ENCODE results near the gene ALDH1A3. TPM values are rescaled to one million over a fixed set of nuclear protein-coding genes. Genes with fewer than 3 reads are reported as not detected.
A peak's percentile ranks its signal among the peaks of the same experiment; 100 is the strongest.

The ALDH1A3 gene
- total RNA-seq, 2 experiments from 2014 or later = not detected

DNA sequence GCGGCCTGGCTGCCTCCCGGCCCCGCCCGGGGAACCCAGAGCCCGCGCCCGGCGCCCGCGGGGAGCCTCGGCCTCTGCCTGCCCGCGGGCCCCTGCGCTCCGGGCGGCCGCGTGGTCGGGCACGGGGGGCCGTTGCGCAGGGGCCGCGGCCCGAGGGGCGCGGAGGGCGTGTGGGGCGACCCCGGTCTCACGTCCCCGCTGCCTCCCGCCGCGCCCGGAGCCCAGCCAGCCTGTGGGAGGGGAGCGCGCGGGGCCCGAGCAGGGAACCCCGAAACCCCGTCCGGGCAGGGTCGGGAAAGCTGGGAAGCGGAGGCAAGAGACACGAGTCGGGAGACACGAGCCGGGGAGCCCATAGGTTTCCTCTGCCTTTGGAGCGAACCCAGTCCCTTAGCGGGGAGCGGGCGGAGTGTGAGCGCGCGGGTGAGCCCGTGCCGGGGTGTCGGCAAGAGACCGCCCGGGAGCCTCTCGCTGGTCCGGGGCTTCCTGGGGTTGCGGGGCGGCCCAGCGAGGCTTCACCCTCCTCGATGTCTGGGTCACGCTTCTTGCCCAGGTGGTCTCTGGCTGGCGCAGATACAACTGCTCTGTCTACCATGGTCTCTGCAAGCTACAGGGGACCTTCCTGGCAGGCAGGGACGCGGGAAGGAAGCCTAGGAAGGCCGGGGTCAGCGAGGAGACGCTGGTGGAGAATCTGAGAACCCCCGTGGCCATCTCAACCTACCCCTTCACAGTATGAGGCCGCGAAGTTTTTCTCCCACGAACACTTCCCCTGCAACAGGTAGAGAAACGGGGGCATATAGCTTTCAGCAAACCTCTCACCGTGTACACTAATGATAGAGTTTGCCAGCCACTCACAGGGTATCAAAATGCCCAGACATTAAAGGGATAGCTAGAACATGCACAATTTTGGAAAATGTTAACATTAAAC is 40.1 kb downstream of the ALDH1A3 start:
- no peaks in the 10 kb centered on the region for H3K36me3 Mint-ChIP-seq (ENCODE audit: low read depth)
- POLR2A ChIA-PET = no interaction called here
- H3K27ac ChIP-seq (ENCODE audit: low read depth in 1 of 2, low read length in 2 of 2) = no peak overlapping the region
- H3K36me3 ChIP-seq (ENCODE audit: insufficient read depth, low read length) = no peaks in the 10 kb centered on the region
- peaks cover 5% of the 10 kb centered on the region for H3K4me1 Mint-ChIP-seq (ENCODE audit: low read depth)
- peak in 1 of 14 experiments; percentile 16 for DNase-seq
- peak; percentile 25 for ATAC-seq (ENCODE audit: poor library complexity)
- H3K9me3 ChIP-seq (ENCODE audit: control insufficient read depth in 1 of 2, insufficient read depth in 1 of 2, low read length in 2 of 2) = peaks cover 0 to 9% of the 10 kb centered on the region in 2 experiments
- CTCF ChIA-PET = interaction anchor here (3.5 kb wide), 1 partner anchor 88 kb away, joined by 20 read pairs; no protein-coding TSS in a partner anchor
- TF ChIP-seq, protein P1, sequence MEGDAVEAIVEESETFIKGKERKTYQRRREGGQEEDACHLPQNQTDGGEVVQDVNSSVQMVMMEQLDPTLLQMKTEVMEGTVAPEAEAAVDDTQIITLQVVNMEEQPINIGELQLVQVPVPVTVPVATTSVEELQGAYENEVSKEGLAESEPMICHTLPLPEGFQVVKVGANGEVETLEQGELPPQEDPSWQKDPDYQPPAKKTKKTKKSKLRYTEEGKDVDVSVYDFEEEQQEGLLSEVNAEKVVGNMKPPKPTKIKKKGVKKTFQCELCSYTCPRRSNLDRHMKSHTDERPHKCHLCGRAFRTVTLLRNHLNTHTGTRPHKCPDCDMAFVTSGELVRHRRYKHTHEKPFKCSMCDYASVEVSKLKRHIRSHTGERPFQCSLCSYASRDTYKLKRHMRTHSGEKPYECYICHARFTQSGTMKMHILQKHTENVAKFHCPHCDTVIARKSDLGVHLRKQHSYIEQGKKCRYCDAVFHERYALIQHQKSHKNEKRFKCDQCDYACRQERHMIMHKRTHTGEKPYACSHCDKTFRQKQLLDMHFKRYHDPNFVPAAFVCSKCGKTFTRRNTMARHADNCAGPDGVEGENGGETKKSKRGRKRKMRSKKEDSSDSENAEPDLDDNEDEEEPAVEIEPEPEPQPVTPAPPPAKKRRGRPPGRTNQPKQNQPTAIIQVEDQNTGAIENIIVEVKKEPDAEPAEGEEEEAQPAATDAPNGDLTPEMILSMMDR (IDR thresholded peaks at IDR 0.05) = no peak
- H3K27me3 Mint-ChIP-seq = peaks cover 79% of the 10 kb centered on the region
- peak overlapping the region; percentile 56 for H3K4me3 Mint-ChIP-seq
- no peak overlapping the region for H3K27ac Mint-ChIP-seq
- peaks cover 18% of the 10 kb centered on the region for H3K4me1 ChIP-seq (ENCODE audit: insufficient read depth, low read length)
- intact Hi-C loops (cut with DNase I, micrococcal nuclease) = loop anchor here in 1 of 2 experiments (2.0 kb wide), 1 partner anchor 89 kb away; no protein-coding TSS in a partner anchor
- H3K27me3 ChIP-seq (ENCODE audit: control insufficient read depth in 1 of 2, insufficient read depth in 2 of 2, low read length in 2 of 2) = peaks cover 38 to 48% of the 10 kb centered on the region in 2 experiments
- peak overlapping the region; percentile 20 for H3K4me3 ChIP-seq (ENCODE audit: low read length)
- H3K9me3 Mint-ChIP-seq = no peaks in the 10 kb centered on the region

DNA sequence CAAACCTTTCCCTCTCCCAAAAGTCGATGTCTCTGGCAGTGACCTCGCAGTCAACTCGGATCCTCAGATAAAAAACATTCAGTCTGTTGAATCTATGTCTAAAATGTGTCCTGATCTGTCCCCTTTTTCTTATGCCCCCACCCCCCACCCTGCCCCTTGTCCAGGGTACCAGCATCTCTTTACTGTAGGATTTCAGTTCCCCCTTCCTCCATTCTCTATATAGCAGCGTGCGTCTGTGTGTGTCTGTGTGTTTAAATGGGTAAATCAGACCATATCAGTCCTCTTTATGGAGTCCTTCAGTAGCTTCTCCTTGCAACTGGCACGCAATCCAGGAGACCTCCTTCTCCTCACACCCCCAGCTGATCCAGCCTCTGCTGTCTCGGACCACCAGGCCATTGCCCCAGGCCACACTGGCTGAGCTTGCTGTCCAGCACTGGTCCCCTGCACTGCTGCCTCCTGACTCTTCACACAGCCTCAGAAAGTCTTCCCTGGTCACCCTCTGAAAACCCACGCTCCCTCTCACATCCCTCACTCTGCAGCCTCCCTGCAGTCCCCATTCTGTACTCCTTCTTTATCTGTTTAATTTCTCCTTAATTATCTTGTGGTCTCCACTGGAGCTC is 41.0 kb downstream of the ALDH1A3 start:
- TF ChIP-seq, protein P1 (IDR thresholded peaks at IDR 0.05) = no peak
- ChIA-PET CTCF (no interaction called here), POLR2A (no interaction called here)
- Histone ChIP-seq H3K27me3 (ENCODE audit: control insufficient read depth in 1 of 2, insufficient read depth in 2 of 2, low read length in 2 of 2) (peaks cover 38 to 48% of the 10 kb centered on the region in 2 experiments), H3K27ac (ENCODE audit: low read depth in 1 of 2, low read length in 2 of 2) (no peak overlapping the region), H3K9me3 (ENCODE audit: control insufficient read depth in 1 of 2, insufficient read depth in 1 of 2, low read length in 2 of 2) (peaks cover 0 to 9% of the 10 kb centered on the region in 2 experiments), H3K4me3 (ENCODE audit: low read length) (no peak overlapping the region), H3K36me3 (ENCODE audit: insufficient read depth, low read length) (no peaks in the 10 kb centered on the region), H3K4me1 (ENCODE audit: insufficient read depth, low read length) (peaks cover 18% of the 10 kb centered on the region)
- Mint-ChIP-seq H3K4me1 (ENCODE audit: low read depth) (peaks cover 5% of the 10 kb centered on the region), H3K9me3 (no peaks in the 10 kb centered on the region), H3K27me3 (peaks cover 73% of the 10 kb centered on the region), H3K27ac (no peak overlapping the region), H3K4me3 (peak overlapping the region; percentile 56), H3K36me3 (ENCODE audit: low read depth) (no peaks in the 10 kb centered on the region)
- intact Hi-C loops (cut with DNase I, micrococcal nuclease) = no loop called here
- DNase-seq (no peak), ATAC-seq (ENCODE audit: poor library complexity) (no peak)

DNA sequence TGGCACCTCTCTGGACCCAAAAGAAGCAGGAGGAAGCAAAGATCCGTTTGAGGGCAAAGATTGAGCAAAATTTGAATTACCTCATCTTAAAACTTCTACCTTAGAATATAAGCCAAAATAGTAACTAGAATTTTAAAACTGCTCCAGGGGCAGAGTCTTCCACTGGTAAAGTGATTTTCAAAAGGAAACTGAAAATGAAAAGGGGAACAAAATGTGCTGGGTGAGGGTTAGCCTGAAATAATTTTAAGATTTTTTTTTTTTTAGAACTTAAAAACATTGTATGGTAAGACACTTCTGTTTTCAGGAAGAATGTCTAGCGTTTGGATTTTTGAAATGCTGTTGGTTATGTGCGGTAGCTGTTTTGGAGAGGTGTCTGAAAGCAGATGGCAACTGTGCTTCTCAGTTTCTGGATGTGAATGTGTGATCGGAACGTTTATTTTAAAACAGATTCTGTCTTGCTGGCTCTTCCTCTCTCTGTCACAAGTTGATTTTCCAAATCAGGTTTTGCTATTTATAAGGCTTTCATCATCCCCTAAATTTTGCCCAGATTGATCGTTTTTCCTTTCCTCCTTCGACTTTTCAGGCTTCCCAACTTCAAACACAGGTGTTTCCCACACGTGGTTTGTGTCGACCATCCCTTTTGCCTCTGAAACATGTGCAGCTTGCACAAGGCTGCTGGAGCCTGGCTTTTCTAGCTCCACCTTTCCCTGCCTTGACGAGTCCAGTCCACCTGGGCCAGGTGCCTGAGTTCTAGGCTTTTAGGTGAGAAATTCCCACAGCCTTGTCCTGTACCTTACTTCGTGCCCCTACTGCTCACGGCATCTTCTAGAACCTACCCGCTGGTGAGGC is 42.8 kb downstream of the ALDH1A3 start:
- H3K4me3 ChIP-seq (ENCODE audit: low read length) = no peak overlapping the region
- Mint-ChIP-seq H3K27ac (no peak overlapping the region), H3K36me3 (ENCODE audit: low read depth) (no peaks in the 10 kb centered on the region), H3K4me1 (ENCODE audit: low read depth) (peaks cover 5% of the 10 kb centered on the region), H3K4me3 (no peak overlapping the region), H3K9me3 (no peaks in the 10 kb centered on the region), H3K27me3 (peaks cover 64% of the 10 kb centered on the region)
- H3K27me3 ChIP-seq (ENCODE audit: control insufficient read depth in 1 of 2, insufficient read depth in 2 of 2, low read length in 2 of 2) = peaks cover 33 to 38% of the 10 kb centered on the region in 2 experiments
- TF ChIP-seq, protein P1 (IDR thresholded peaks at IDR 0.05) = no peak
- POLR2A ChIA-PET = no interaction called here
- peaks cover 18% of the 10 kb centered on the region for H3K4me1 ChIP-seq (ENCODE audit: insufficient read depth, low read length)
- peaks cover 0 to 9% of the 10 kb centered on the region in 2 experiments for H3K9me3 ChIP-seq (ENCODE audit: control insufficient read depth in 1 of 2, insufficient read depth in 1 of 2, low read length in 2 of 2)
- intact Hi-C loops (cut with DNase I, micrococcal nuclease) = no loop called here
- DNase-seq (no peak), ATAC-seq (ENCODE audit: poor library complexity) (no peak)
- H3K36me3 ChIP-seq (ENCODE audit: insufficient read depth, low read length) = no peaks in the 10 kb centered on the region
- H3K27ac ChIP-seq (ENCODE audit: low read depth in 1 of 2, low read length in 2 of 2) = no peak overlapping the region
- CTCF ChIA-PET = no interaction called here
